ENCODE results near the gene SNX13.

GRCh38 chr7:17822547-17823173 lies 117.6 kb downstream of the SNX13 start:
- no peak for TF ChIP-seq GATA2 (IDR thresholded peaks at IDR 0.05; ENCODE audit: low read depth, low read length)
- no peak for TF ChIP-seq GATA3 (IDR thresholded peaks at IDR 0.05; ENCODE audit: low read depth, low read length)
